Smooth muscle cell (in vitro differentiated cells): ENCODE results near the gene EREG. TPM values are rescaled to one million over a fixed set of nuclear protein-coding genes. Genes with fewer than 3 reads are reported as not detected.

Experiments
- DNase-seq: peaks from one replicate; lab custom pipeline; 2025; ENCODE audit not compliant: unreplicated experiment; lab: John Stamatoyannopoulos, UW
- H2AFZ ChIP-seq: fragments of 200-600 bp; sonication (generic); 2 replicates; pipeline ENCODE4 v1.6.0; 2016; ENCODE audit warnings: antibody characterized with exemption, low read depth, mild to moderate bottlenecking
- H3F3A ChIP-seq: fragments of 200-600 bp; sonication (generic); 2 replicates; pipeline ENCODE4 v1.6.0; 2017; ENCODE audit warnings: antibody characterized with exemption, low read depth
- H3K27ac ChIP-seq: fragments of 200-600 bp; sonication (generic); 2 replicates; pipeline ENCODE4 v1.5.1; 2016; ENCODE audit warnings: low read depth, mild to moderate bottlenecking
- H3K27me3 ChIP-seq: fragments of 200-600 bp; sonication (generic); 2 replicates; pipeline ENCODE4 v1.6.1; 2016; ENCODE audit warnings: low read depth, mild to moderate bottlenecking
- H3K36me3 ChIP-seq: fragments of 200-600 bp; sonication (generic); 2 replicates; pipeline ENCODE4 v1.5.1; 2016; ENCODE audit warnings: low read depth
- H3K4me1 ChIP-seq: fragments of 200-600 bp; sonication (generic); 2 replicates; pipeline ENCODE4 v1.5.1; 2016; ENCODE audit warnings: low read depth
- H3K4me2 ChIP-seq: fragments of 200-600 bp; sonication (generic); 2 replicates; pipeline ENCODE4 v1.6.0; 2016; ENCODE audit warnings: mild to moderate bottlenecking
- H3K4me3 ChIP-seq: fragments of 200-600 bp; sonication (generic); 2 replicates; pipeline ENCODE4 v1.5.1; 2016; ENCODE audit warnings: mild to moderate bottlenecking
- H3K79me2 ChIP-seq: fragments of 200-600 bp; sonication (generic); 2 replicates; pipeline ENCODE4 v1.6.0; 2016; ENCODE audit warnings: low read depth, mild to moderate bottlenecking
- H3K9ac ChIP-seq: fragments of 200-600 bp; sonication (generic); 2 replicates; pipeline ENCODE4 v1.6.0; 2016; ENCODE audit warnings: low read depth
- H3K9me3 ChIP-seq: fragments of 200-600 bp; sonication (generic); replicated peaks from 2 replicates; pipeline ENCODE4 v1.5.1; 2016; ENCODE audit warnings: low read depth
- H4K20me1 ChIP-seq: fragments of 200-600 bp; sonication (generic); 2 replicates; pipeline ENCODE4 v1.6.0; 2016; ENCODE audit warnings: low read depth
- CTCF ChIP-seq: fragments of 200-600 bp; sonication (generic); IDR thresholded peaks from 2 replicates; pipeline ENCODE4 v1.5.1; 2017; ENCODE audit warnings: borderline replicate concordance, mild to moderate bottlenecking, antibody characterized with exemption; ENCODE audit not compliant: insufficient read depth, poor library complexity, severe bottlenecking
- WGBS: methylation state at CpG from one replicate; pipeline ENCODE4 v1.1.7; 2016; ENCODE audit warnings: low lambda C conversion rate; 5-methylcytosine and 5-hydroxymethylcytosine counted together
- polyA plus RNA-seq: library from polyadenylated mRNA; unstranded; fragments of >200 nt; fragmentation: Nextera tagmentation; extraction: Ambion mirVana; gene quantifications from 2 replicates; pipeline ENCODE4 v1.2.1, GENCODE V29; 2016
- total RNA-seq: library from RNA; depleted of rRNA; stranded (reverse); fragments of >200 nt; gene quantifications from 2 replicates; pipeline ENCODE4 v1.2.3, GENCODE V29; 2014

Gene EREG
- total and polyA plus RNA-seq, 2 experiments from 2014 or later, result 0.55 to 1.9 TPM

GRCh38 chr4:74391346-74391745 lies 26.4 kb downstream of the EREG start:
- TF ChIP-seq CTCF, result no peak
- H3K27me3 ChIP-seq, result no peaks in the 10 kb centered on the region
- DNase-seq, result no peak
- H3K79me2 ChIP-seq, result no peaks in the 10 kb centered on the region
- H3K27ac ChIP-seq, result no peak overlapping the region
- H3K9me3 ChIP-seq, result no peaks in the 10 kb centered on the region
- no peaks in the 10 kb centered on the region for H3F3A ChIP-seq
- H3K36me3 ChIP-seq, result no peaks in the 10 kb centered on the region
- no peak overlapping the region for H3K4me2 ChIP-seq
- H4K20me1 ChIP-seq, result no peaks in the 10 kb centered on the region
- H3K4me3 ChIP-seq, result no peak overlapping the region
- no peaks in the 10 kb centered on the region for H3K4me1 ChIP-seq
- no peak overlapping the region for H3K9ac ChIP-seq
- no peak overlapping the region for H2AFZ ChIP-seq

GRCh38 chr4:74391890-74392475 lies 27.0 kb downstream of the EREG start:
- no peak for DNase-seq
- 90% methylated on average over 2 of the region's 2 CpGs for WGBS
- no peaks in the 10 kb centered on the region for H3F3A ChIP-seq
- no peak overlapping the region for H3K4me3 ChIP-seq
- no peak overlapping the region for H3K9ac ChIP-seq
- H4K20me1 ChIP-seq, result no peaks in the 10 kb centered on the region
- H3K4me1 ChIP-seq, result no peaks in the 10 kb centered on the region
- TF ChIP-seq CTCF, result no peak
- H3K9me3 ChIP-seq, result no peaks in the 10 kb centered on the region
- no peak overlapping the region for H3K4me2 ChIP-seq
- no peak overlapping the region for H2AFZ ChIP-seq
- no peaks in the 10 kb centered on the region for H3K36me3 ChIP-seq
- no peaks in the 10 kb centered on the region for H3K27me3 ChIP-seq
- H3K79me2 ChIP-seq, result no peaks in the 10 kb centered on the region
- H3K27ac ChIP-seq, result no peak overlapping the region

GRCh38 chr4:74394476-74395136 lies 29.7 kb downstream of the EREG start:
- H3K36me3 ChIP-seq, result no peaks in the 10 kb centered on the region
- H3K27me3 ChIP-seq, result no peaks in the 10 kb centered on the region
- no peaks in the 10 kb centered on the region for H4K20me1 ChIP-seq
- H3K9ac ChIP-seq, result no peak overlapping the region
- H2AFZ ChIP-seq, result no peak overlapping the region
- H3K79me2 ChIP-seq, result no peaks in the 10 kb centered on the region
- no peaks in the 10 kb centered on the region for H3F3A ChIP-seq
- no peak for TF ChIP-seq CTCF
- DNase-seq, result no peak
- peak overlapping the region; percentile 12 for H3K4me2 ChIP-seq
- no peak overlapping the region for H3K4me3 ChIP-seq
- 64% methylated on average over 5 of the region's 5 CpGs for WGBS
- no peaks in the 10 kb centered on the region for H3K4me1 ChIP-seq
- H3K27ac ChIP-seq, result peak overlapping the region; percentile 29
- H3K9me3 ChIP-seq, result no peaks in the 10 kb centered on the region

GRCh38 chr4:74395633-74396032 lies 30.7 kb downstream of the EREG start:
- TF ChIP-seq CTCF, result no peak
- Histone ChIP-seq H3K4me3 (no peak overlapping the region), H3K9ac (no peak overlapping the region), H3F3A (no peaks in the 10 kb centered on the region), H3K4me2 (peak overlapping the region; percentile 12), H3K9me3 (no peaks in the 10 kb centered on the region), H2AFZ (no peak overlapping the region), H3K27me3 (no peaks in the 10 kb centered on the region), H4K20me1 (no peaks in the 10 kb centered on the region), H3K79me2 (no peaks in the 10 kb centered on the region), H3K27ac (peak overlapping the region; percentile 29), H3K36me3 (no peaks in the 10 kb centered on the region), H3K4me1 (no peaks in the 10 kb centered on the region)
- no peak for DNase-seq
- WGBS, result 32% methylated on average over 2 of the region's 2 CpGs
